NCI-H2171 (cell line): ENCODE measurements around the gene CD22.
"Not testable (repeated sequence)": the region's sequence is repeated elsewhere in the genome, so short reads cannot be mapped to it uniquely, and the experiment has no call there.

Experiments
- DNase-seq: peaks from one replicate; lab custom pipeline; 2025; lab: John Stamatoyannopoulos, UW

The CD22 gene

GRCh38 chr19:35359395-35359794, 30.4 kb downstream of the CD22 start:
- DNase-seq = not testable (repeated sequence)

GRCh38 chr19:35360081-35360480, 31.1 kb downstream of the CD22 start:
- DNase-seq = not testable (repeated sequence)

GRCh38 chr19:35360880-35361420, 32.0 kb downstream of the CD22 start:
- DNase-seq = no peak

- no peak for DNase-seq
Observed at GRCh38 chr19:35362261-35363000, 33.4 kb downstream of the CD22 start.

GRCh38 chr19:35363001-35363590, 34.1 kb downstream of the CD22 start:
- no peak for DNase-seq

- DNase-seq = no peak
Observed at GRCh38 chr19:35363711-35364425, 34.9 kb downstream of the CD22 start.

- DNase-seq = no peak
Observed at GRCh38 chr19:35365303-35365702, 36.3 kb downstream of the CD22 start.

GRCh38 chr19:35368378-35368777, 39.4 kb downstream of the CD22 start:
- DNase-seq = no peak

GRCh38 chr19:35369522-35369921, 40.5 kb downstream of the CD22 start:
- no peak for DNase-seq

GRCh38 chr19:35370722-35371121, 41.7 kb downstream of the CD22 start, which contains the start of gene GPR42:
GPR42 (plus strand) TSS chr19:35371068; CDS start chr19:35371360, 292 bp downstream.
- DNase-seq = no peak

- DNase-seq = no peak
Observed at GRCh38 chr19:35373492-35373891, 44.5 kb downstream of the CD22 start.

- not testable (repeated sequence) for DNase-seq
Observed at GRCh38 chr19:35374031-35374430, 45.0 kb downstream of the CD22 start.

GRCh38 chr19:35375505-35376307, 46.7 kb downstream of the CD22 start:
- DNase-seq = no peak

GRCh38 chr19:35377656-35378055, 48.7 kb downstream of the CD22 start:
- no peak for DNase-seq

GRCh38 chr19:35378356-35378755, 49.4 kb downstream of the CD22 start:
- no peak for DNase-seq

- DNase-seq = not testable (repeated sequence)
Observed at GRCh38 chr19:35379545-35379944, 50.6 kb downstream of the CD22 start.

GRCh38 chr19:35379992-35380391, 51.0 kb downstream of the CD22 start:
- no peak for DNase-seq

- DNase-seq = no peak
Observed at GRCh38 chr19:35380450-35381124, 51.6 kb downstream of the CD22 start.

GRCh38 chr19:35381318-35381717, 52.3 kb downstream of the CD22 start:
- no peak for DNase-seq

GRCh38 chr19:35381926-35382325, 52.9 kb downstream of the CD22 start:
- no peak for DNase-seq

- no peak for DNase-seq
Observed at GRCh38 chr19:35383536-35383935, 54.5 kb downstream of the CD22 start.
